Measurements from ENCODE around the gene PIP4P1. TPM values are rescaled to one million over a fixed set of nuclear protein-coding genes. Genes with fewer than 3 reads are reported as not detected.
A peak's percentile ranks its signal among the peaks of the same experiment; 100 is the strongest.

PIP4P1 gene
- total and polyA plus RNA-seq, 2 of the 13 experiments (the other 11 are each of a cell fraction or from before 2014, with no cell fraction given): 33.4 to 47.0 TPM

DNA sequence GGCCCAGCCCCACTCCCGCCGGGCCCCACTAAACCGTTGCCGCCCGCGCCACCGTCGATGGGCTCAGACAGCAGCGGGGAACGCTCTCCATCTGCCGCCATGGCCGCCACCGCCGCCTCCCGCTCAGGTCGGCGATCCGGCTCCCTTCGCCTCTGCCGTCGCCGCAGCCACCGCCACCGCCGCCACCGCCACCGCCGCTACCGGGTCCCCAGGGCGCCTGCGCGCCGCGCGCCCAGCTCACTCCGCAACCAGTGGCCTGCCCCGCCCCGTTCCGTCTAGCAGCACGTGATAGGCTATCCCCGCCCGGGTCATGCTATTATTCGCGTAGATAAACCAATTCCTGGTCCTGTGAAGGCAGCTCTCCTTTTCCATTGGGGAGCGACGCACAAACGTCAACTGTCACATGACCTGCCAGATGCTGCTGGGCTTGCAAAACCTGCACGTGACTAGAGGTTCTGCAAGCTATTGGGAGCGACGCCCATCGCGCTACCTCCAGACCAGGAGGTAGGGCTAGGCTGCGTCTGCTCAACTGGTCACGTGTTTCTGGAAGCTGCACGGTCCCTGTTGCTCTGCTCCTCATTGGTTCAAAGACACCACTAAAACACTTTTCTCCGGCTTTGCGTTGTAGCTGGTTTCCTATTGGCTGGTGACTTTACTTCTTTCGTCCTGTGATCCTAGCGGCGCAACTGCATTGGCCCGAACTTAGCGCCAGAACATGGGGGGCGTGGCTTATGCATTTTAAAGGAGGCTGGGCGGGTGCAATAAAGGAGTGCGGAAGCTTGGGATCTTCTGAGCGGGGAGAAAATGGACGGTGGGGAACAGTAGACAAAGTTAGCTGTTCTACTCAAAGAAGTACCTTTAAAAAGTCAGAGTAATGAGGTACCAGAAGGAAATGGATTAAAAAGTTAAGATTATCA is at the start of gene PIP4P1 (continued):
- TF ChIP-seq RARA (CRISPR knock-in tag; IDR thresholded peaks at IDR 0.05) (peak; percentile 68), TCF12 (IDR thresholded peaks at IDR 0.05) (no peak), TCF12 (CRISPR knock-in tag; IDR thresholded peaks at IDR 0.05) (0 out of 2 replicates have a peak, but pooled peaks have one; percentile 63), MNT (IDR thresholded peaks at IDR 0.05) (peak; percentile 98), FOXO4 (CRISPR knock-in tag; conservative IDR thresholded peaks at IDR 0.05) (no peak), ZBTB7A (CRISPR knock-in tag; IDR thresholded peaks at IDR 0.05) (no peak), KDM4B (CRISPR knock-in tag; IDR thresholded peaks at IDR 0.05) (no peak), REPIN1 (CRISPR knock-in tag; IDR thresholded peaks at IDR 0.05; ENCODE audit: borderline replicate concordance, low read depth) (peak; percentile 72; the same call in 1 of the 2 replicates), ZNF232 (CRISPR knock-in tag; IDR thresholded peaks at IDR 0.05; ENCODE audit: borderline replicate concordance) (peak; percentile 90; the same call in 1 of the 2 replicates), ZNF563 (CRISPR knock-in tag; IDR thresholded peaks at IDR 0.05) (peak; percentile 79), SCMH1 (CRISPR knock-in tag; IDR thresholded peaks at IDR 0.05; ENCODE audit: borderline replicate concordance) (no peak), ZNF891 (CRISPR knock-in tag; IDR thresholded peaks at IDR 0.05) (peak; percentile 48), KMT2B (CRISPR knock-in tag; IDR thresholded peaks at IDR 0.05) (peak; percentile 90), SMAD1 (CRISPR knock-in tag; IDR thresholded peaks at IDR 0.05; ENCODE audit: borderline replicate concordance, low read depth) (peak; percentile 92; the same call in 1 of the 2 replicates), ZNF484 (CRISPR knock-in tag; IDR thresholded peaks at IDR 0.05; ENCODE audit: borderline replicate concordance, low read depth) (no peak), ZNF577 (CRISPR knock-in tag; IDR thresholded peaks at IDR 0.05; ENCODE audit: borderline replicate concordance, low read depth) (0 out of 2 replicates have a peak, but pooled peaks have one; percentile 50), SRF (IDR thresholded peaks at IDR 0.05; ENCODE audit: low read depth, low read length) (no peak)
- TF ChIP-seq, protein P1, sequence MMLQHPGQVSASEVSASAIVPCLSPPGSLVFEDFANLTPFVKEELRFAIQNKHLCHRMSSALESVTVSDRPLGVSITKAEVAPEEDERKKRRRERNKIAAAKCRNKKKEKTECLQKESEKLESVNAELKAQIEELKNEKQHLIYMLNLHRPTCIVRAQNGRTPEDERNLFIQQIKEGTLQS (CRISPR knock-in tag; IDR thresholded peaks at IDR 0.05): 0 out of 2 replicates have a peak, but pooled peaks have one; percentile 46
- TF ChIP-seq, protein P2, sequence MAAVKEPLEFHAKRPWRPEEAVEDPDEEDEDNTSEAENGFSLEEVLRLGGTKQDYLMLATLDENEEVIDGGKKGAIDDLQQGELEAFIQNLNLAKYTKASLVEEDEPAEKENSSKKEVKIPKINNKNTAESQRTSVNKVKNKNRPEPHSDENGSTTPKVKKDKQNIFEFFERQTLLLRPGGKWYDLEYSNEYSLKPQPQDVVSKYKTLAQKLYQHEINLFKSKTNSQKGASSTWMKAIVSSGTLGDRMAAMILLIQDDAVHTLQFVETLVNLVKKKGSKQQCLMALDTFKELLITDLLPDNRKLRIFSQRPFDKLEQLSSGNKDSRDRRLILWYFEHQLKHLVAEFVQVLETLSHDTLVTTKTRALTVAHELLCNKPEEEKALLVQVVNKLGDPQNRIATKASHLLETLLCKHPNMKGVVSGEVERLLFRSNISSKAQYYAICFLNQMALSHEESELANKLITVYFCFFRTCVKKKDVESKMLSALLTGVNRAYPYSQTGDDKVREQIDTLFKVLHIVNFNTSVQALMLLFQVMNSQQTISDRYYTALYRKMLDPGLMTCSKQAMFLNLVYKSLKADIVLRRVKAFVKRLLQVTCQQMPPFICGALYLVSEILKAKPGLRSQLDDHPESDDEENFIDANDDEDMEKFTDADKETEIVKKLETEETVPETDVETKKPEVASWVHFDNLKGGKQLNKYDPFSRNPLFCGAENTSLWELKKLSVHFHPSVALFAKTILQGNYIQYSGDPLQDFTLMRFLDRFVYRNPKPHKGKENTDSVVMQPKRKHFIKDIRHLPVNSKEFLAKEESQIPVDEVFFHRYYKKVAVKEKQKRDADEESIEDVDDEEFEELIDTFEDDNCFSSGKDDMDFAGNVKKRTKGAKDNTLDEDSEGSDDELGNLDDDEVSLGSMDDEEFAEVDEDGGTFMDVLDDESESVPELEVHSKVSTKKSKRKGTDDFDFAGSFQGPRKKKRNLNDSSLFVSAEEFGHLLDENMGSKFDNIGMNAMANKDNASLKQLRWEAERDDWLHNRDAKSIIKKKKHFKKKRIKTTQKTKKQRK (IDR thresholded peaks at IDR 0.05; ENCODE audit: low read length): no peak
- TF ChIP-seq, protein P3, sequence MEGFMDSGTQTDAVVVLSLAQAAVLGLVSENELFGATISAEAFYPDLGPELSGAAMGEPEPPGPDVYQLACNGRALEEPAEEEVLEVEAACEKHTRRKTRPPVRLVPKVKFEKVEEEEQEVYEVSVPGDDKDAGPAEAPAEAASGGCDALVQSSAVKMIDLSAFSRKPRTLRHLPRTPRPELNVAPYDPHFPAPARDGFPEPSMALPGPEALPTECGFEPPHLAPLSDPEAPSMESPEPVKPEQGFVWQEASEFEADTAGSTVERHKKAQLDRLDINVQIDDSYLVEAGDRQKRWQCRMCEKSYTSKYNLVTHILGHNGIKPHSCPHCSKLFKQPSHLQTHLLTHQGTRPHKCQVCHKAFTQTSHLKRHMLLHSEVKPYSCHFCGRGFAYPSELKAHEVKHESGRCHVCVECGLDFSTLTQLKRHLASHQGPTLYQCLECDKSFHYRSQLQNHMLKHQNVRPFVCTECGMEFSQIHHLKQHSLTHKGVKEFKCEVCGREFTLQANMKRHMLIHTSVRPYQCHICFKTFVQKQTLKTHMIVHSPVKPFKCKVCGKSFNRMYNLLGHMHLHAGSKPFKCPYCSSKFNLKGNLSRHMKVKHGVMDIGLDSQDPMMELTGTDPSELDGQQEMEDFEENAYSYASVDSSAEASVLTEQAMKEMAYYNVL (CRISPR knock-in tag; IDR thresholded peaks at IDR 0.05; ENCODE audit: borderline replicate concordance): 0 out of 2 replicates have a peak, but pooled peaks have one; percentile 16
